GM23338 (cell line): ENCODE results near the gene CXCL10. TPM values are rescaled to one million over a fixed set of nuclear protein-coding genes. Genes with fewer than 3 reads are reported as not detected.

Source experiments
- ATAC-seq: fragments of 200-7000 bp; cut with Tn5 transposase; 3 replicates; pipeline ENCODE4 v1.9.1; 2020
- DNase-seq: peaks from one replicate; pipeline ENCODE4 v3.0.0-alpha.2; 2015; ENCODE audit warnings: low spot score
- H2AFZ ChIP-seq: fragments of 200-600 bp; sonication (generic); 2 replicates; pipeline ENCODE4 v1.8.0; 2016; ENCODE audit warnings: antibody characterized with exemption, mild to moderate bottlenecking, moderate library complexity
- H3F3A ChIP-seq: fragments of 200-600 bp; sonication (generic); replicated peaks from 2 replicates; pipeline ENCODE4 v1.8.0; 2017; ENCODE audit warnings: antibody characterized with exemption, mixed run types, low read depth
- H3K27ac ChIP-seq: fragments of 200-600 bp; sonication (generic); 2 replicates; pipeline ENCODE4 v1.6.1; 2016; ENCODE audit warnings: low read depth
- H3K27me3 ChIP-seq: fragments of 200-600 bp; sonication (generic); 2 replicates; pipeline ENCODE4 v1.8.0; 2016; ENCODE audit warnings: mild to moderate bottlenecking, mixed run types, moderate library complexity; ENCODE audit not compliant: insufficient read depth
- H3K36me3 ChIP-seq: fragments of 200-600 bp; sonication (generic); 2 replicates; pipeline ENCODE4 v1.8.0; 2016; ENCODE audit warnings: mild to moderate bottlenecking; ENCODE audit not compliant: insufficient read depth
- H3K4me1 ChIP-seq: fragments of 200-600 bp; sonication (generic); 2 replicates; pipeline ENCODE4 v1.8.0; 2016; ENCODE audit warnings: mild to moderate bottlenecking, moderate library complexity; ENCODE audit not compliant: insufficient read depth
- H3K4me2 ChIP-seq: fragments of 200-600 bp; sonication (generic); 2 replicates; pipeline ENCODE4 v1.7.1; 2017; ENCODE audit warnings: mixed run types
- H3K4me3 ChIP-seq: fragments of 200-600 bp; sonication (generic); 2 replicates; pipeline ENCODE4 v1.6.1; 2016; ENCODE audit warnings: mixed run types
- H3K79me2 ChIP-seq: fragments of 200-600 bp; sonication (generic); replicated peaks from 2 replicates; pipeline ENCODE4 v1.8.0; 2017; ENCODE audit warnings: mild to moderate bottlenecking; ENCODE audit not compliant: insufficient read depth
- H3K9me2 ChIP-seq: fragments of 200-600 bp; sonication (generic); 2 replicates; pipeline ENCODE4 v1.8.0; 2017; ENCODE audit not compliant: insufficient read depth
- H4K20me1 ChIP-seq: fragments of 200-600 bp; sonication (generic); replicated peaks from 2 replicates; pipeline ENCODE4 v1.8.0; 2017; ENCODE audit warnings: mild to moderate bottlenecking; ENCODE audit not compliant: insufficient read depth
- H3K27ac Mint-ChIP-seq: 2 replicates; pipeline ENCODE4 v1.8.0; 2020; ENCODE audit warnings: inconsistent platforms, mild to moderate bottlenecking, moderate library complexity, mixed read lengths
- H3K27me3 Mint-ChIP-seq: 3 replicates; pipeline ENCODE4 v1.8.0; 2022; ENCODE audit warnings: low read depth, mild to moderate bottlenecking, moderate library complexity, mixed read lengths, inconsistent platforms; ENCODE audit not compliant: insufficient read depth, poor library complexity
- H3K36me3 Mint-ChIP-seq: 3 replicates; pipeline ENCODE4 v1.8.0; 2021; ENCODE audit warnings: low read depth, mild to moderate bottlenecking, inconsistent platforms, moderate library complexity, mixed read lengths
- H3K4me1 Mint-ChIP-seq: 3 replicates; pipeline ENCODE4 v1.8.0; 2020; ENCODE audit warnings: mild to moderate bottlenecking, inconsistent platforms, mixed read lengths
- H3K4me3 Mint-ChIP-seq: 3 replicates; pipeline ENCODE4 v1.8.0; 2021; ENCODE audit warnings: moderate library complexity, mild to moderate bottlenecking, inconsistent platforms, mixed read lengths
- H3K9me3 Mint-ChIP-seq: 3 replicates; pipeline ENCODE4 v1.8.0; 2020; ENCODE audit warnings: moderate library complexity, mild to moderate bottlenecking, inconsistent platforms, mixed read lengths
- CTCF ChIP-seq, 2 experiments: fragments of 200-600 bp in 1 of 2; sonication (generic) in 1 of 2; conservative IDR thresholded peaks; 2 replicates each; pipeline versions ENCODE4 v1.5.1 to v1.6.1; 2016 to 2017; ENCODE audit warnings: antibody characterized with exemption in 2 of 2, low read depth in 2 of 2, mild to moderate bottlenecking in 2 of 2, moderate library complexity in 1 of 2
- EZH2phosphoT487 ChIP-seq: fragments of 200-600 bp; sonication (generic); IDR thresholded peaks from one replicate; pipeline ENCODE4 v1.8.1; 2018; ENCODE audit warnings: antibody characterized with exemption; ENCODE audit not compliant: unreplicated experiment
- polyA plus RNA-seq: library from polyadenylated mRNA; unstranded; fragments of >200 nt; fragmentation: Nextera tagmentation; extraction: Ambion mirVana; gene quantifications from 2 replicates; pipeline ENCODE4 v1.2.1, GENCODE V29; 2016
- total RNA-seq: library from RNA; depleted of rRNA; stranded (reverse); fragments of >200 nt; shearing (Covaris generic); gene quantifications from 2 replicates; pipeline ENCODE4 v1.2.3, GENCODE V29; 2014; rRNA removed

CXCL10 gene
- total and polyA plus RNA-seq, 2 experiments from 2014 or later = not detected

DNA sequence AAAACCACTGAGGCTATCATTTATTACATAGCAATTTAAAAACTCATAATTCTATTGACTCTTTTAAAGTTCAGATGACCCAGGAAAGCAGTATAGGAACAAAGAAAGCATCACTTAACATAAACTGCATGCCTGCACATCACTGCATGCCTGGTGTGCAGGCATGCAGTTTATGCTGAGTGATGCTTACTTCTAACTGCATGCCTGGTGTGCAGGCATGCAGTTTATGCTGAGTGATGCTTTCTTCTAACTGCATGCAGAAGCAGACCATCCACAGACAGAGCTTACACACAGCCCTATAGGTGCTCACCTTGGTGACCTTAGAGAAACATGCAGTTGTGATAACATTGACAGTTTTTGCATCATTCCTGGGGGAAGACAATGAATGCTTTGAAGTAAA is 49.5 kb downstream of the CXCL10 start:
- 0 out of 2 replicates have a peak, but pooled peaks cover 8% of the 10 kb centered on the region for H4K20me1 ChIP-seq
- no peaks in the 10 kb centered on the region for H3K9me2 ChIP-seq
- H2AFZ ChIP-seq = no peak overlapping the region
- H3K27ac Mint-ChIP-seq = no peak overlapping the region
- H3F3A ChIP-seq = no peaks in the 10 kb centered on the region
- H3K27me3 ChIP-seq = no peaks in the 10 kb centered on the region
- H3K36me3 Mint-ChIP-seq = peaks cover 92% of the 10 kb centered on the region
- H3K9me3 Mint-ChIP-seq = peaks cover 4% of the 10 kb centered on the region; the same call in 1 of the 3 replicates
- no peak overlapping the region for H3K4me3 ChIP-seq
- H3K4me1 Mint-ChIP-seq = no peaks in the 10 kb centered on the region
- H3K27me3 Mint-ChIP-seq = no peaks in the 10 kb centered on the region
- no peak for ATAC-seq
- no peak overlapping the region for H3K4me2 ChIP-seq
- no peaks in the 10 kb centered on the region for H3K79me2 ChIP-seq
- no peak overlapping the region for H3K27ac ChIP-seq
- peaks cover 80% of the 10 kb centered on the region for H3K36me3 ChIP-seq
- no peaks in the 10 kb centered on the region for H3K4me1 ChIP-seq
- TF ChIP-seq CTCF (conservative IDR thresholded peaks at IDR 0.05; ENCODE audit: low read depth in 2 of 2) (no peak), EZH2phosphoT487 (peak; percentile 50)
- H3K4me3 Mint-ChIP-seq = no peak overlapping the region
- no peak for DNase-seq

Other genes with a start within 250 kb of the CXCL10 start
- 0.58 TPM in 1 of 2 replicates, not detected in the other for gene PPEF2, start 121.0 kb downstream of the CXCL10 start, total RNA-seq
- not detected in 2 replicates for gene PPEF2, start 121.0 kb downstream of the CXCL10 start, polyA plus RNA-seq
- gene NAAA, start 82.5 kb downstream of the CXCL10 start, total RNA-seq = 36.6 and 38.1 TPM in 2 replicates
- gene NAAA, start 82.5 kb downstream of the CXCL10 start, polyA plus RNA-seq = 10.3 and 13.2 TPM in 2 replicates
- 62.2 and 67.4 TPM in 2 replicates for gene SDAD1, start 32.6 kb downstream of the CXCL10 start, total RNA-seq
- gene SDAD1, start 32.6 kb downstream of the CXCL10 start, polyA plus RNA-seq = 193 and 252 TPM in 2 replicates
- gene CXCL9, start 16.0 kb downstream of the CXCL10 start, total RNA-seq = not detected in 2 replicates
- gene CXCL9, start 16.0 kb downstream of the CXCL10 start, polyA plus RNA-seq = not detected in 2 replicates
- gene CXCL11, start 12.6 kb upstream of the CXCL10 start, total RNA-seq = 0.23 and 1.9 TPM in 2 replicates
- gene CXCL11, start 12.6 kb upstream of the CXCL10 start, polyA plus RNA-seq = 0.54 and 0.81 TPM in 2 replicates
- 0.87 and 1.2 TPM in 2 replicates for gene ART3, start 51.2 kb upstream of the CXCL10 start, total RNA-seq
- 1.1 and 1.7 TPM in 2 replicates for gene ART3, start 51.2 kb upstream of the CXCL10 start, polyA plus RNA-seq
- gene NUP54, start 124.9 kb upstream of the CXCL10 start, total RNA-seq = 117 and 118 TPM in 2 replicates
- 86.6 and 97.8 TPM in 2 replicates for gene NUP54, start 124.9 kb upstream of the CXCL10 start, polyA plus RNA-seq
- gene SCARB2, start 190.3 kb upstream of the CXCL10 start, total RNA-seq = 40.8 and 41.0 TPM in 2 replicates
- 15.4 and 17.7 TPM in 2 replicates for gene SCARB2, start 190.3 kb upstream of the CXCL10 start, polyA plus RNA-seq
- gene FAM47E, start 228.2 kb upstream of the CXCL10 start, total RNA-seq = 0.66 and 2.9 TPM in 2 replicates
- 2.3 and 4.4 TPM in 2 replicates for gene FAM47E, start 228.2 kb upstream of the CXCL10 start, polyA plus RNA-seq